K562 (cell line): ENCODE data around the gene NCKAP1.

Source experiments
- CREBBP ChIP-seq: IDR thresholded peaks from one replicate; pipeline ENCODE4 v1.6.1; 2012; ENCODE audit warnings: low read depth, mild to moderate bottlenecking, control low read depth, inconsistent platforms, low read length
- IRF2 ChIP-seq: sonication (generic); formaldehyde crosslinking; IDR thresholded peaks from 2 replicates; pipeline ENCODE4 v1.8.1; 2022; ENCODE audit warnings: mild to moderate bottlenecking, missing genetic modification reagents
- MTA2 ChIP-seq: fragments of 450-650 bp; IDR thresholded peaks from 2 replicates; pipeline ENCODE4 v1.6.1; 2016; ENCODE audit warnings: low read depth
- MYC ChIP-seq, 2 experiments: fragments of 250-450 bp in 1 of 2; sonication (Bioruptor Pico) in 1 of 2; IDR thresholded peaks; 2 replicates each; pipeline versions ENCODE4 v1.5.1 to v1.6.1; 2012 to 2021; ENCODE audit warnings: low read depth in 2 of 2, borderline replicate concordance in 1 of 2, improper control_type of control experiment in 1 of 2, low read length in 1 of 2, mild to moderate bottlenecking in 1 of 2, moderate library complexity in 1 of 2
- POLR2A ChIP-seq: fragments of 450-650 bp; conservative IDR thresholded peaks from 2 replicates; pipeline ENCODE4 v1.6.1; 2016
- POLR2AphosphoS5 ChIP-seq: IDR thresholded peaks from 2 replicates; pipeline ENCODE4 v1.6.1; 2011; ENCODE audit warnings: mild to moderate bottlenecking, low read depth, low read length, moderate library complexity; ENCODE audit not compliant: control insufficient read depth, insufficient read depth
- SIN3B ChIP-seq: fragments of 450-650 bp; IDR thresholded peaks from 2 replicates; pipeline ENCODE4 v1.6.1; 2017; ENCODE audit warnings: low read depth, mild to moderate bottlenecking, moderate library complexity
- TAF1 ChIP-seq: IDR thresholded peaks from 2 replicates; pipeline ENCODE4 v1.6.1; 2011; ENCODE audit warnings: mild to moderate bottlenecking, low read length, moderate library complexity; ENCODE audit not compliant: insufficient read depth, control insufficient read depth, severe bottlenecking; ENCODE audit errors: extremely low read depth
- ZBTB17 ChIP-seq: fragments of 450-650 bp; formaldehyde crosslinking; IDR thresholded peaks from 2 replicates; pipeline ENCODE4 v1.4.0; 2020; ENCODE audit warnings: mild to moderate bottlenecking
- TF ChIP-seq, protein P1 (sequence below): sonication (generic); formaldehyde crosslinking; IDR thresholded peaks from 2 replicates; pipeline ENCODE4 v1.9.0; 2022; ENCODE audit warnings: mild to moderate bottlenecking, missing genetic modification reagents
- TF ChIP-seq, protein P2 (sequence below), 3 experiments: IDR thresholded peaks in 2 of 3; conservative IDR thresholded peaks in 1 of 3; 2 replicates each; pipeline ENCODE4 v1.5.1; 2011 to 2012; ENCODE audit warnings: low read length in 3 of 3, mild to moderate bottlenecking in 3 of 3, control low read depth in 2 of 3, improper control_type of control experiment in 1 of 3, inconsistent platforms in 1 of 3, low read depth in 1 of 3, mixed read lengths in 1 of 3, moderate library complexity in 1 of 3; ENCODE audit not compliant: insufficient read depth in 2 of 3
- TF ChIP-seq, protein P3 (sequence below): fragments of 450-650 bp; conservative IDR thresholded peaks from 2 replicates; pipeline ENCODE4 v1.6.1; 2016; ENCODE audit warnings: missing genetic modification characterization, low read depth, mild to moderate bottlenecking, control low read depth, missing compliant biosample characterization
- TF ChIP-seq, protein P4 (sequence below): sonication (generic); formaldehyde crosslinking; IDR thresholded peaks from 2 replicates; pipeline ENCODE4 v1.8.0; 2022; ENCODE audit warnings: missing genetic modification reagents, mild to moderate bottlenecking, borderline replicate concordance
- TF ChIP-seq, protein P5 (sequence below): sonication (generic); formaldehyde crosslinking; IDR thresholded peaks from 2 replicates; pipeline ENCODE4 v1.8.0; 2022; ENCODE audit warnings: missing genetic modification reagents, mild to moderate bottlenecking, moderate library complexity, borderline replicate concordance

DNA sequence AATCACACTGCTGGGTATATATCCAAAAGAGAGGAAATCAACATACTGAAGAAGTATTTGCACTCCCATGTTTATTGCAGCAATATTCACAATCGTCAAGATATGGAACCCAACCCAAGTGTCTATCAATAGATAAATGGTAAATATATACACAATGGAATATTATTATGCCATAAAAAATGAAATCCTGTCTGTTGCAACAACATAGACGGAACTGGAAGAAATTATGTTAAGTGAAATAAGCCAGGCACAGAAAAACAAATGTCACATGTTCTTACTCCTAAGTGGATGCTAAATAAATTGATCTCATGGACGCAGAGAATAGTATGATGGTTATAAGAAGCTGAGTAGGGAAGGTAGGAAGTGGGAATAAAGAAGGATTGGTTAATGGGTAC is 65.7 kb downstream of the NCKAP1 start:
- TF ChIP-seq, protein P1, sequence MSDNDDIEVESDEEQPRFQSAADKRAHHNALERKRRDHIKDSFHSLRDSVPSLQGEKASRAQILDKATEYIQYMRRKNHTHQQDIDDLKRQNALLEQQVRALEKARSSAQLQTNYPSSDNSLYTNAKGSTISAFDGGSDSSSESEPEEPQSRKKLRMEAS (CRISPR knock-in tag), result no peak
- TF ChIP-seq CREBBP, result no peak
- TF ChIP-seq, protein P2, sequence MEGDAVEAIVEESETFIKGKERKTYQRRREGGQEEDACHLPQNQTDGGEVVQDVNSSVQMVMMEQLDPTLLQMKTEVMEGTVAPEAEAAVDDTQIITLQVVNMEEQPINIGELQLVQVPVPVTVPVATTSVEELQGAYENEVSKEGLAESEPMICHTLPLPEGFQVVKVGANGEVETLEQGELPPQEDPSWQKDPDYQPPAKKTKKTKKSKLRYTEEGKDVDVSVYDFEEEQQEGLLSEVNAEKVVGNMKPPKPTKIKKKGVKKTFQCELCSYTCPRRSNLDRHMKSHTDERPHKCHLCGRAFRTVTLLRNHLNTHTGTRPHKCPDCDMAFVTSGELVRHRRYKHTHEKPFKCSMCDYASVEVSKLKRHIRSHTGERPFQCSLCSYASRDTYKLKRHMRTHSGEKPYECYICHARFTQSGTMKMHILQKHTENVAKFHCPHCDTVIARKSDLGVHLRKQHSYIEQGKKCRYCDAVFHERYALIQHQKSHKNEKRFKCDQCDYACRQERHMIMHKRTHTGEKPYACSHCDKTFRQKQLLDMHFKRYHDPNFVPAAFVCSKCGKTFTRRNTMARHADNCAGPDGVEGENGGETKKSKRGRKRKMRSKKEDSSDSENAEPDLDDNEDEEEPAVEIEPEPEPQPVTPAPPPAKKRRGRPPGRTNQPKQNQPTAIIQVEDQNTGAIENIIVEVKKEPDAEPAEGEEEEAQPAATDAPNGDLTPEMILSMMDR (IDR thresholded peaks at IDR 0.05 in 2 of 3, conservative IDR thresholded peaks at IDR 0.05 in 1 of 3; ENCODE audit: insufficient read depth in 2 of 3, low read depth in 1 of 3, low read length in 3 of 3), result no peak
- no peak for TF ChIP-seq MTA2
- TF ChIP-seq SIN3B, result no peak
- TF ChIP-seq POLR2AphosphoS5, result no peak
- no peak for TF ChIP-seq POLR2A
- TF ChIP-seq, protein P3, sequence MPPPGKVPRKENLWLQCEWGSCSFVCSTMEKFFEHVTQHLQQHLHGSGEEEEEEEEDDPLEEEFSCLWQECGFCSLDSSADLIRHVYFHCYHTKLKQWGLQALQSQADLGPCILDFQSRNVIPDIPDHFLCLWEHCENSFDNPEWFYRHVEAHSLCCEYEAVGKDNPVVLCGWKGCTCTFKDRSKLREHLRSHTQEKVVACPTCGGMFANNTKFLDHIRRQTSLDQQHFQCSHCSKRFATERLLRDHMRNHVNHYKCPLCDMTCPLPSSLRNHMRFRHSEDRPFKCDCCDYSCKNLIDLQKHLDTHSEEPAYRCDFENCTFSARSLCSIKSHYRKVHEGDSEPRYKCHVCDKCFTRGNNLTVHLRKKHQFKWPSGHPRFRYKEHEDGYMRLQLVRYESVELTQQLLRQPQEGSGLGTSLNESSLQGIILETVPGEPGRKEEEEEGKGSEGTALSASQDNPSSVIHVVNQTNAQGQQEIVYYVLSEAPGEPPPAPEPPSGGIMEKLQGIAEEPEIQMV (tag), result no peak
- no peak for TF ChIP-seq MYC (IDR thresholded peaks at IDR 0.05; ENCODE audit: low read depth, low read length)
- TF ChIP-seq MYC (CRISPR knock-in tag; IDR thresholded peaks at IDR 0.05; ENCODE audit: borderline replicate concordance, low read depth), result no peak
- TF ChIP-seq ZBTB17 (CRISPR knock-in tag), result no peak
- no peak for TF ChIP-seq IRF2 (CRISPR knock-in tag)
- no peak for TF ChIP-seq TAF1
- TF ChIP-seq, protein P4, sequence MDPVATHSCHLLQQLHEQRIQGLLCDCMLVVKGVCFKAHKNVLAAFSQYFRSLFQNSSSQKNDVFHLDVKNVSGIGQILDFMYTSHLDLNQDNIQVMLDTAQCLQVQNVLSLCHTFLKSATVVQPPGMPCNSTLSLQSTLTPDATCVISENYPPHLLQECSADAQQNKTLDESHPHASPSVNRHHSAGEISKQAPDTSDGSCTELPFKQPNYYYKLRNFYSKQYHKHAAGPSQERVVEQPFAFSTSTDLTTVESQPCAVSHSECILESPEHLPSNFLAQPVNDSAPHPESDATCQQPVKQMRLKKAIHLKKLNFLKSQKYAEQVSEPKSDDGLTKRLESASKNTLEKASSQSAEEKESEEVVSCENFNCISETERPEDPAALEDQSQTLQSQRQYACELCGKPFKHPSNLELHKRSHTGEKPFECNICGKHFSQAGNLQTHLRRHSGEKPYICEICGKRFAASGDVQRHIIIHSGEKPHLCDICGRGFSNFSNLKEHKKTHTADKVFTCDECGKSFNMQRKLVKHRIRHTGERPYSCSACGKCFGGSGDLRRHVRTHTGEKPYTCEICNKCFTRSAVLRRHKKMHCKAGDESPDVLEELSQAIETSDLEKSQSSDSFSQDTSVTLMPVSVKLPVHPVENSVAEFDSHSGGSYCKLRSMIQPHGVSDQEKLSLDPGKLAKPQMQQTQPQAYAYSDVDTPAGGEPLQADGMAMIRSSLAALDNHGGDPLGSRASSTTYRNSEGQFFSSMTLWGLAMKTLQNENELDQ (CRISPR knock-in tag), result no peak
- TF ChIP-seq, protein P5, sequence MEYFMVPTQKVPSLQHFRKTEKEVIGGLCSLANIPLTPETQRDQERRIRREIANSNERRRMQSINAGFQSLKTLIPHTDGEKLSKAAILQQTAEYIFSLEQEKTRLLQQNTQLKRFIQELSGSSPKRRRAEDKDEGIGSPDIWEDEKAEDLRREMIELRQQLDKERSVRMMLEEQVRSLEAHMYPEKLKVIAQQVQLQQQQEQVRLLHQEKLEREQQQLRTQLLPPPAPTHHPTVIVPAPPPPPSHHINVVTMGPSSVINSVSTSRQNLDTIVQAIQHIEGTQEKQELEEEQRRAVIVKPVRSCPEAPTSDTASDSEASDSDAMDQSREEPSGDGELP, result no peak
